ENCODE results near the gene MEAK7.

MEAK7 gene

GRCh38 chr16:84547546-84548061 is 43.1 kb upstream of the MEAK7 start:
- TF ChIP-seq CTCF (IDR thresholded peaks at IDR 0.05) (no peak), ZFX (IDR thresholded peaks at IDR 0.05; ENCODE audit: borderline replicate concordance) (no peak)
- H3K27ac ChIP-seq: no peak overlapping the region

- TF ChIP-seq CTCF (IDR thresholded peaks at IDR 0.05): no peak
- TF ChIP-seq ZFX (IDR thresholded peaks at IDR 0.05; ENCODE audit: borderline replicate concordance): no peak
- no peak overlapping the region for H3K27ac ChIP-seq
Observed at GRCh38 chr16:84546669-84547545, 42.4 kb upstream of the MEAK7 start.

GRCh38 chr16:84545114-84545737 is 40.8 kb upstream of the MEAK7 start:
- TF ChIP-seq ZFX (IDR thresholded peaks at IDR 0.05; ENCODE audit: borderline replicate concordance) (no peak), CTCF (IDR thresholded peaks at IDR 0.05) (no peak)
- no peak overlapping the region for H3K27ac ChIP-seq

GRCh38 chr16:84544031-84544773 is 39.7 kb upstream of the MEAK7 start:
- H3K27ac ChIP-seq: no peak overlapping the region
- TF ChIP-seq CTCF (IDR thresholded peaks at IDR 0.05) (no peak), ZFX (IDR thresholded peaks at IDR 0.05; ENCODE audit: borderline replicate concordance) (no peak)

GRCh38 chr16:84543253-84543652 is 38.8 kb upstream of the MEAK7 start:
- no peak for TF ChIP-seq ZFX (IDR thresholded peaks at IDR 0.05; ENCODE audit: borderline replicate concordance)
- TF ChIP-seq CTCF (IDR thresholded peaks at IDR 0.05): no peak

GRCh38 chr16:84541999-84542817 is 37.7 kb upstream of the MEAK7 start:
- TF ChIP-seq ZFX (IDR thresholded peaks at IDR 0.05; ENCODE audit: borderline replicate concordance) (no peak), CTCF (IDR thresholded peaks at IDR 0.05) (no peak)

More at GRCh38 chr16:84543253-84543652, 38.8 kb upstream of the MEAK7 start:
- no peak overlapping the region for H3K27ac ChIP-seq

More at GRCh38 chr16:84541999-84542817, 37.7 kb upstream of the MEAK7 start:
- H3K27ac ChIP-seq: no peak overlapping the region
